Heart right ventricle (tissue), 16 donors: Measurements from ENCODE around the gene PDK4. TPM values are rescaled to one million over a fixed set of nuclear protein-coding genes. Genes with fewer than 3 reads are reported as not detected.

ENCODE experiments used
- ATAC-seq, 8 donors: fragments of 200-7000 bp; cut with Tn5 transposase; one replicate each; pipeline ENCODE4 v1.9.1; 2020; ENCODE audit warnings: mild to moderate bottlenecking in 8 of 8, moderate library complexity in 8 of 8, moderate number of reproducible peaks in 1 of 8
- DNase-seq, 2 donors: peaks; one replicate each; pipeline ENCODE4 v3.0.0-alpha.2; 2020
- H3K27ac ChIP-seq, 10 donors: fragments of 200-600 bp; sonication (generic) in 2 of 10; one replicate each; pipeline versions ENCODE4 v1.5.0 to v1.8.0; 2020 to 2022; ENCODE audit warnings: mild to moderate bottlenecking in 3 of 10
- H3K27me3 ChIP-seq, 7 donors: fragments of 200-600 bp; one replicate each; pipeline ENCODE4 v1.8.0; 2021 to 2022; ENCODE audit warnings: mild to moderate bottlenecking in 2 of 7
- H3K36me3 ChIP-seq, 9 donors: fragments of 200-600 bp; sonication (generic) in 1 of 9; one replicate each; pipeline versions ENCODE4 v1.5.0 to v1.8.0; 2020 to 2022; ENCODE audit warnings: mild to moderate bottlenecking in 2 of 9
- H3K4me1 ChIP-seq, 9 donors: fragments of 200-600 bp; sonication (generic) in 1 of 9; one replicate each; pipeline versions ENCODE4 v1.5.0 to v1.8.0; 2020 to 2022; ENCODE audit warnings: mild to moderate bottlenecking in 4 of 9
- H3K4me3 ChIP-seq, 10 donors: fragments of 200-600 bp; sonication (generic) in 2 of 10; one replicate each; pipeline versions ENCODE4 v1.5.0 to v1.8.0; 2020 to 2022; ENCODE audit warnings: mild to moderate bottlenecking in 7 of 10, moderate library complexity in 2 of 10
- H3K9me3 ChIP-seq, 11 donors: fragments of 200-600 bp in 10 of 11; sonication (generic) in 2 of 11; one replicate each; pipeline versions ENCODE4 v1.5.0 to v1.8.0; 2013 to 2022; ENCODE audit warnings: mild to moderate bottlenecking in 2 of 11, control low read depth in 1 of 11, moderate library complexity in 1 of 11
- WGBS, 2 donors: extraction: QIAGEN DNeasy Blood & Tissue Kit; methylation state at CpG; one replicate each; pipeline ENCODE4 v1.1.7; 2013; ENCODE audit warnings: inconsistent platforms in 1 of 2; 5-methylcytosine and 5-hydroxymethylcytosine counted together
- intact Hi-C, 10 donors: fragments of 100-400 bp; cut with DNase I; formaldehyde crosslinking; loops; one replicate each; pipeline versions ENCODE4 v1.11.1 to v1.14.2; 2022
- polyA plus RNA-seq, 2 donors: library from polyadenylated mRNA; stranded (reverse); fragments of 200-250 nt; gene quantifications; one replicate each; pipeline ENCODE4 v1.2.3, GENCODE V29; 2013
- total RNA-seq, 10 donors: library from RNA; stranded (reverse); fragmentation: NEBNext Ultra II Directional in 3 of 10; extraction: Animal tissue kit (Norgen Biotek cat#: 25700) in 3 of 10; gene quantifications; one replicate each; pipeline versions ENCODE4 v1.2.1 to v1.2.4, GENCODE V29; 2021 to 2023
- TF ChIP-seq, protein P1 (sequence below), 9 donors: fragments of 200-600 bp; sonication (generic) in 2 of 9; IDR thresholded peaks; one replicate each; pipeline versions ENCODE4 v1.5.0 to v1.8.0; 2021 to 2022; ENCODE audit warnings: antibody characterized with exemption in 9 of 9, mild to moderate bottlenecking in 5 of 9, moderate library complexity in 1 of 9
- donor health status: Arrhythmogenic right ventricular cardiomyopathy.
- donor health status: ischemic (EF 13 %, LVEDD 7.1; RV severe dilation, severe dysfunction).
- donor health status: healthy with polysubstance abuse.
- donor health status: DM: no; HTN: yes; CAD: no.
- donor health status: DM: no; HTN: no; CAD: no.
- donor health status: ischemic (EF 25% LVEDD 6.9; RV normal size, moderate dysfunction).
- donor health status: ischemic (EF 25% LVEDD 5.7; RV mildly dilated, moderate dysfunction).
- donor health status: healthy.
- donor health status: DM: yes; HTN: yes; CAD: no.
- donor health status: Ischemic cardiomyopathy.
- donor health status: ischemic (EF 35%, LVEDD 5.7; RV mildly dilated, moderate dysfunction).
- donor health status: nonischemic (EF 11% LVEDD 7.7; RV severe dilation, severe dysfunction).
- donor health status: DM: yes; HTN: yes; CAD: no.
- donor health status: PGD.
- donor health status: ischemic (EF 29% LVEDD 5.4; RV normal size, mild dysfunction).
- donor health status: nonischemic (EF 23%, LVEDD 6.1; RV moderate dilation, normal function).

The PDK4 gene
- total and polyA plus RNA-seq, 12 donors: 63.0 to 2,183 (median 269) TPM

- ATAC-seq (peak in 3 of 8 donors; percentile 12 to 29 (median 25)), DNase-seq (no peak)
- Histone ChIP-seq H3K9me3 (peaks cover 0 to 10% (median 0%) of the 10 kb centered on the region in 11 donors), H3K27me3 (no peaks in the 10 kb centered on the region), H3K4me3 (no peak overlapping the region), H3K27ac (peak overlapping the region in 1 of 10 donors; percentile 8), H3K36me3 (no peaks in the 10 kb centered on the region), H3K4me1 (peaks cover 0 to 25% (median 8%) of the 10 kb centered on the region in 9 donors)
- intact Hi-C loops: no loop called here
- WGBS, 2 donors: 0% methylated on average over 1 of the region's 1 CpG
- TF ChIP-seq, protein P1, sequence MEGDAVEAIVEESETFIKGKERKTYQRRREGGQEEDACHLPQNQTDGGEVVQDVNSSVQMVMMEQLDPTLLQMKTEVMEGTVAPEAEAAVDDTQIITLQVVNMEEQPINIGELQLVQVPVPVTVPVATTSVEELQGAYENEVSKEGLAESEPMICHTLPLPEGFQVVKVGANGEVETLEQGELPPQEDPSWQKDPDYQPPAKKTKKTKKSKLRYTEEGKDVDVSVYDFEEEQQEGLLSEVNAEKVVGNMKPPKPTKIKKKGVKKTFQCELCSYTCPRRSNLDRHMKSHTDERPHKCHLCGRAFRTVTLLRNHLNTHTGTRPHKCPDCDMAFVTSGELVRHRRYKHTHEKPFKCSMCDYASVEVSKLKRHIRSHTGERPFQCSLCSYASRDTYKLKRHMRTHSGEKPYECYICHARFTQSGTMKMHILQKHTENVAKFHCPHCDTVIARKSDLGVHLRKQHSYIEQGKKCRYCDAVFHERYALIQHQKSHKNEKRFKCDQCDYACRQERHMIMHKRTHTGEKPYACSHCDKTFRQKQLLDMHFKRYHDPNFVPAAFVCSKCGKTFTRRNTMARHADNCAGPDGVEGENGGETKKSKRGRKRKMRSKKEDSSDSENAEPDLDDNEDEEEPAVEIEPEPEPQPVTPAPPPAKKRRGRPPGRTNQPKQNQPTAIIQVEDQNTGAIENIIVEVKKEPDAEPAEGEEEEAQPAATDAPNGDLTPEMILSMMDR (IDR thresholded peaks at IDR 0.05): no peak
These were observed 36.3 kb upstream of the PDK4 start for GRCh38 chr7:95632609-95633008.

DNA sequence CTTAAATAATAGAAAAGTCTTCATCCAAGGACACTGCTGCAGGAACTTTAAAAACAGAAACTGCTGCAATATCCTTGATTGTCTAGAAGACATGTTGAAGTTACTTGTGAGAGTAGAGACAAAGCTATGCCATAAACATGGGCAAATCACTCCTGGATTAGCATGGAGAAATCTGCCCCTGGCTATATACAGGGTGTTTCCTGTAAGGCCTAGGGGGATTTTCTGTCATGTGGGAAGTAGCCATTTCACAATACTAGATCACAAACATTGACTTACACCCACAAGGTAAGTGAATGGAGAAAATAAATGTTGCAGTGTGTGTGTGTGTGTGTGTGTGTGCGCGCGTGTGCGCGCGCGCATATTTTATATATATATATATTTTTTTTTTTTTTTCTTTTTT is 35.2 kb upstream of the PDK4 start:
- ATAC-seq (no peak), DNase-seq (no peak)
- WGBS, 2 donors: 70% methylated on average over 7 of the region's 7 CpGs
- H3K9me3 ChIP-seq: peaks cover 0 to 10% (median 0%) of the 10 kb centered on the region in 11 donors
- intact Hi-C loops: no loop called here
- no peak overlapping the region for H3K4me3 ChIP-seq
- peak overlapping the region in 3 of 10 donors; percentile 79 to 89 (median 81) for H3K27ac ChIP-seq
- H3K36me3 ChIP-seq: no peaks in the 10 kb centered on the region
- no peaks in the 10 kb centered on the region for H3K27me3 ChIP-seq
- TF ChIP-seq, protein P1 (IDR thresholded peaks at IDR 0.05): no peak
- H3K4me1 ChIP-seq: peaks cover 0 to 23% (median 8%) of the 10 kb centered on the region in 9 donors

GRCh38 chr7:95630702-95631458 is 34.6 kb upstream of the PDK4 start:
- intact Hi-C loops: no loop called here
- DNase-seq: no peak
- TF ChIP-seq, protein P1 (IDR thresholded peaks at IDR 0.05): no peak
- Histone ChIP-seq H3K4me3 (no peak overlapping the region), H3K36me3 (no peaks in the 10 kb centered on the region), H3K27me3 (no peaks in the 10 kb centered on the region), H3K4me1 (peaks cover 0 to 19% (median 8%) of the 10 kb centered on the region in 9 donors), H3K27ac (peak overlapping the region in 6 of 10 donors; percentile 19 to 89 (median 80)), H3K9me3 (peaks cover 0 to 10% (median 0%) of the 10 kb centered on the region in 11 donors)
- 59 to 75% methylated on average over 6 of the region's 6 CpGs for WGBS, 2 donors
- no peak for ATAC-seq

DNA sequence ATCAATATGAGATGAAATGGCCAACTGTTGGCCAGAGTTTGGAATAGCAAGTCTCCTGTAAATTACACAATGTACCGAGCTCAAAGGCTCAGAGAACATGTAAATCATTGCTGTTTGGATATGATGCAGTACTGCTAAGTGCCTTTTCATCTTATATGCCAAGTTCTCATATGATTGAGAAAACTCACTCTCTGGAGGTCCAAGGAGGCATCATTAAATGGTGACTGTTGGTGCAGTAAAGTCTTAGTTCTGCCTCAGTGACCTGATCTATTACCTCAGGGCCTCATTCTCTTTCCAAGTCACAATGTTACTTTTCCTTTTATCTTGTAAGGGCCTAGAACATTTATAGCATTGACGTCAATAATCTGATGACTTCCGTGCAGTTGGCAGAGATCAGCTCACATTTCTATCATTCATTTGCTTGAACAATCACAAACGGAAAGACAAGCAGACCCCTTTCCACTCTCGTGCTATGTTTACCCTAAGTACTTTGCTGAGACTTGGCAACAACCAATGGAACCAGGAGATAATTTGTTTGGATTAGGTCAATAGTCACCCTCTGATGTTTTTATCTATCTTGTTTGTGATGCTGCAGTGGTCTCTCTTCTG is 32.6 kb upstream of the PDK4 start:
- H3K4me3 ChIP-seq: no peak overlapping the region
- peak in 1 of 2 donors; percentile 30 for DNase-seq
- WGBS, 2 donors: 27 to 28% methylated on average over 5 of the region's 5 CpGs

More for the DNA sequence above, 32.6 kb upstream of the PDK4 start:
- H3K4me1 ChIP-seq: peaks cover 0 to 19% (median 8%) of the 10 kb centered on the region in 9 donors
- no peaks in the 10 kb centered on the region for H3K36me3 ChIP-seq
- intact Hi-C loops: loop anchor here in 3 of 10 donors (1.0 to 5.0 kb wide), 4 partner anchors 19 to 48 kb away; no protein-coding TSS in a partner anchor
- TF ChIP-seq, protein P1 (IDR thresholded peaks at IDR 0.05): no peak
- peak; percentile 31 to 96 (median 90) for ATAC-seq
- H3K9me3 ChIP-seq: peaks cover 0 to 10% (median 0%) of the 10 kb centered on the region in 11 donors
- no peaks in the 10 kb centered on the region for H3K27me3 ChIP-seq
- H3K27ac ChIP-seq: peak overlapping the region; percentile 40 to 89 (median 69)
